OCI-LY7 (cell line): ENCODE data around the gene PATJ. TPM values are rescaled to one million over a fixed set of nuclear protein-coding genes. Genes with fewer than 3 reads are reported as not detected.

Source experiments
- BruUV-seq: library from RNA; stranded (reverse); fragments of 400-500 nt; replicated peaks from 2 replicates; lab custom pipeline; 2021; lab: Mats Ljungman, UMichigan
- CTCF ChIA-PET: fragments of 300-600 bp; sonication (Branson Sonifier 250); formaldehyde crosslinking; loops from one replicate; lab custom pipeline; 2022; ENCODE audit warnings: antibody characterized with exemption; ENCODE audit not compliant: unreplicated experiment; lab: Charles Lee
- POLR2A ChIA-PET: fragments of 300-600 bp; sonication (Branson Sonifier 250); formaldehyde crosslinking; loops from one replicate; lab custom pipeline; 2022; ENCODE audit warnings: antibody characterized with exemption; lab: Charles Lee
- DNase-seq: peaks from one replicate; pipeline ENCODE4 v3.0.0-alpha.2; 2015; ENCODE audit warnings: low spot score
- H2AFZ ChIP-seq: fragments of 200-600 bp; sonication (generic), shearing (Covaris generic); 2 replicates; pipeline ENCODE4 v1.6.1; 2014; ENCODE audit warnings: mild to moderate bottlenecking, antibody characterized with exemption, low read length, moderate library complexity
- H3K27ac ChIP-seq: fragments of 200-600 bp; sonication (generic); 2 replicates; pipeline ENCODE4 v1.5.1; 2014; ENCODE audit warnings: mixed run types, low read depth, mild to moderate bottlenecking, moderate library complexity, low read length, inconsistent platforms; ENCODE audit not compliant: poor library complexity, severe bottlenecking
- H3K36me3 ChIP-seq: fragments of 200-600 bp; sonication (generic); 2 replicates; pipeline ENCODE4 v1.6.1; 2014; ENCODE audit warnings: mild to moderate bottlenecking, antibody characterized with exemption, low read length, moderate library complexity, mixed read lengths; ENCODE audit not compliant: insufficient read depth
- H3K4me1 ChIP-seq: fragments of 200-600 bp; sonication (generic); 2 replicates; pipeline ENCODE4 v1.5.1; 2014; ENCODE audit warnings: mild to moderate bottlenecking, low read length; ENCODE audit not compliant: insufficient read depth, poor library complexity, severe bottlenecking
- H3K4me2 ChIP-seq: fragments of 200-600 bp; sonication (generic); 2 replicates; pipeline ENCODE4 v1.6.1; 2014; ENCODE audit warnings: mild to moderate bottlenecking, low read length
- H3K4me3 ChIP-seq: fragments of 200-600 bp; sonication (generic); 2 replicates; pipeline ENCODE4 v1.5.1; 2014; ENCODE audit warnings: mild to moderate bottlenecking, low read depth, low read length; ENCODE audit not compliant: poor library complexity, severe bottlenecking
- H3K79me2 ChIP-seq: fragments of 200-600 bp; sonication (generic); 2 replicates; pipeline ENCODE4 v1.6.1; 2016; ENCODE audit warnings: low read depth, mild to moderate bottlenecking, low read length, moderate library complexity, mixed read lengths; ENCODE audit not compliant: insufficient read depth
- H3K9me2 ChIP-seq: fragments of 200-600 bp; sonication (generic); 2 replicates; pipeline ENCODE4 v1.6.1; 2016; ENCODE audit warnings: mild to moderate bottlenecking, low read length, mixed read lengths; ENCODE audit not compliant: insufficient read depth
- H3K9me3 ChIP-seq: fragments of 200-600 bp; sonication (generic); 2 replicates; pipeline ENCODE4 v1.6.1; 2014; ENCODE audit warnings: mild to moderate bottlenecking, mixed run types, low read length, mixed read lengths
- H4K20me1 ChIP-seq: fragments of 200-600 bp; sonication (generic); 2 replicates; pipeline ENCODE4 v1.6.1; 2014; ENCODE audit warnings: mild to moderate bottlenecking, antibody characterized with exemption, low read length, moderate library complexity, mixed read lengths; ENCODE audit not compliant: insufficient read depth
- EZH2phosphoT487 ChIP-seq: fragments of 200-600 bp; sonication (generic); IDR thresholded peaks from 2 replicates; pipeline ENCODE4 v1.6.1; 2018; ENCODE audit warnings: low read depth, borderline replicate concordance, mild to moderate bottlenecking, mixed run types, antibody characterized with exemption, low read length, moderate library complexity, mixed read lengths
- intact Hi-C: fragments of 100-400 bp; cut with micrococcal nuclease; formaldehyde crosslinking; loops from one replicate; pipeline ENCODE4 v1.10.0; 2022; ENCODE audit not compliant: unreplicated experiment
- total RNA-seq, 2 experiments: library from RNA; depleted of rRNA in 1 of 2; stranded (reverse); fragments of >200 nt in 1 of 2; shearing (Covaris generic) in 1 of 2; gene quantifications; 2 replicates each; pipeline ENCODE4 v1.2.3, GENCODE V29; 2014 to 2022
- TF ChIP-seq, protein P1 (sequence below): fragments of 200-600 bp; sonication (generic); conservative IDR thresholded peaks from 2 replicates; pipeline ENCODE4 v1.5.1; 2014; ENCODE audit warnings: mild to moderate bottlenecking, antibody characterized with exemption, low read length, moderate library complexity, mixed read lengths

Gene PATJ
- total RNA-seq, 2 experiments from 2014 or later: 0.95 to 4.0 TPM

DNA sequence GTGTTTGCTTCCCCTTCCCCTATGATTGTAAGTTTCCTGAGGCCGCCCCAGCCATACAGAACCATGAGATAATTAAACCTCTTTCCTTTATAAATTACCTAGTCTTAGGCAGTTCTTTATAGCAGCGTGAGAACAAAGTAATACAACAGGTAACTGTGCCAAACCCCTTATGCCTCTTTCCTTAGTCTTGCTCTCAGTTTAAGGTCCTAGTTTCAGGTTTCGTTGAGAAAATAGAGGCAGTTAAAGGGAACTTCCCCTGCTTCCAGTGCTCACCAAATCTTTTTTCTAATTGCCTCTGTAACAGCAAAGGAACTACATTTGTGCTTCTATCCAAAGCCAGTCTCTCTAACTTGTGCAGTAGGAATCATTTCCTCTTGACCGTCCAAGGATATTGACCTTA lies 164.8 kb downstream of the PATJ start:
- H3K27ac ChIP-seq: no peak overlapping the region
- no peaks in the 10 kb centered on the region for H3K79me2 ChIP-seq
- intact Hi-C loops: no loop called here
- H4K20me1 ChIP-seq: no peaks in the 10 kb centered on the region
- BruUV-seq: no TSS peak
- H2AFZ ChIP-seq: no peak overlapping the region
- no peaks in the 10 kb centered on the region for H3K9me3 ChIP-seq
- H3K4me3 ChIP-seq: no peak overlapping the region
- no peak for TF ChIP-seq EZH2phosphoT487
- TF ChIP-seq, protein P1, sequence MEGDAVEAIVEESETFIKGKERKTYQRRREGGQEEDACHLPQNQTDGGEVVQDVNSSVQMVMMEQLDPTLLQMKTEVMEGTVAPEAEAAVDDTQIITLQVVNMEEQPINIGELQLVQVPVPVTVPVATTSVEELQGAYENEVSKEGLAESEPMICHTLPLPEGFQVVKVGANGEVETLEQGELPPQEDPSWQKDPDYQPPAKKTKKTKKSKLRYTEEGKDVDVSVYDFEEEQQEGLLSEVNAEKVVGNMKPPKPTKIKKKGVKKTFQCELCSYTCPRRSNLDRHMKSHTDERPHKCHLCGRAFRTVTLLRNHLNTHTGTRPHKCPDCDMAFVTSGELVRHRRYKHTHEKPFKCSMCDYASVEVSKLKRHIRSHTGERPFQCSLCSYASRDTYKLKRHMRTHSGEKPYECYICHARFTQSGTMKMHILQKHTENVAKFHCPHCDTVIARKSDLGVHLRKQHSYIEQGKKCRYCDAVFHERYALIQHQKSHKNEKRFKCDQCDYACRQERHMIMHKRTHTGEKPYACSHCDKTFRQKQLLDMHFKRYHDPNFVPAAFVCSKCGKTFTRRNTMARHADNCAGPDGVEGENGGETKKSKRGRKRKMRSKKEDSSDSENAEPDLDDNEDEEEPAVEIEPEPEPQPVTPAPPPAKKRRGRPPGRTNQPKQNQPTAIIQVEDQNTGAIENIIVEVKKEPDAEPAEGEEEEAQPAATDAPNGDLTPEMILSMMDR: no peak
- ChIA-PET POLR2A (no interaction called here), CTCF (no interaction called here)
- H3K9me2 ChIP-seq: no peaks in the 10 kb centered on the region
- H3K4me1 ChIP-seq: no peaks in the 10 kb centered on the region
- no peaks in the 10 kb centered on the region for H3K36me3 ChIP-seq
- no peak for DNase-seq
- no peak overlapping the region for H3K4me2 ChIP-seq

DNA sequence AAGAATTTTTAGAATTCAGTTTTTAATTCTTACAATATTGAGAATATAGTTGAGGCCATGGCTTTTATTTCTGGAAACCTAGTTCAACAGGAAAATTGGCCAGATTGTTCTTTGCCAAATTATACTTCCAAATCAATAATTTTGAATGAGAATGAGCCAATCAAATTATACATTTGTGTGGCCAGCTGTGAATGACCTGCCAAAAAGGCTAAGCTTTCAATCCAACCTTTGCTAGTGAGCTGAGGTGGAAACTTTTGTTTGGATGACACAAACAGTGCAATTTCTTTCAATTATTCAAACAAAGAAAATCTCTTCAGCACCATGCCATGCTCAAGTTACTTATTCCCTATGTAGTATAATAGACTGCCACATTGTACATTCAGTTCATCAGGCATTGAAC lies 167.8 kb downstream of the PATJ start:
- Histone ChIP-seq H3K27ac (no peak overlapping the region), H3K4me1 (no peaks in the 10 kb centered on the region), H4K20me1 (no peaks in the 10 kb centered on the region), H3K9me3 (no peaks in the 10 kb centered on the region), H2AFZ (no peak overlapping the region), H3K4me2 (no peak overlapping the region), H3K9me2 (no peaks in the 10 kb centered on the region), H3K36me3 (no peaks in the 10 kb centered on the region), H3K4me3 (no peak overlapping the region), H3K79me2 (no peaks in the 10 kb centered on the region)
- ChIA-PET POLR2A (interaction anchor here (0.9 kb wide), 1 partner anchor 479 kb away, joined by 3 read pairs; no protein-coding TSS in a partner anchor), CTCF (no interaction called here)
- BruUV-seq: no TSS peak
- intact Hi-C loops: no loop called here
- DNase-seq: no peak
- TF ChIP-seq EZH2phosphoT487: no peak
- TF ChIP-seq, protein P1: no peak

DNA sequence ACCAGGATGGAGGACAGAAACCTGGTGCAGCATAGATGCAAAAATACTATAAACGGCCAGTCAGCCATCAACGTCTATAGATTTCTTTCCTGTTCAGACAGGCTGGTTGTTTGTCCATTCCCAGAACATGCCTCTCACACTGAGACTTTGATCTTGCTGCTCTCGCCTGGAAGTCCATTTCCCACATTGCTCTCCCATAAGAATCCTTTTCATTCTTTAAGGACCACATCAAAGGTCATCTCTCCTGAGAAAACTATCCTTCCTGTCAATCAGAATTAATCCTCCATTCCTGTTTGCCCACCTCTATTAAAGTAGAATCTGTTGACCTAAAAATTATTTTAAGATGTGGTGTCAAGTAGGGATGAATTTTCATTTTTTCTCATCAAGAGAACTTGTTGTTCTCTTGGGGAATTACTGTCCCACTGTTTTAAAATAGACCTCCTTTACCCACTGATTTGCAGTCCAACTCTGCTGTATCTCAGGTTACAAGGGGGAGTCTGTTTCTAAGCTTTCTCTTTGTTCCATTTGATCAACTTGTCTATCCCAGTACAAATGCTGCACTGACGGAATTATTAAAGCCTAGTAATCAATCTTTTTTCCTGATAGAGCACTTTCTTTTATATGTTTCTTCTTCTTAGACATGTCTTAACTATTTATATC lies 172.7 kb downstream of the PATJ start:
- H3K4me1 ChIP-seq: no peaks in the 10 kb centered on the region
- no peak overlapping the region for H3K4me2 ChIP-seq
- no peaks in the 10 kb centered on the region for H3K36me3 ChIP-seq
- H3K9me3 ChIP-seq: no peaks in the 10 kb centered on the region
- intact Hi-C loops: no loop called here
- no peak for DNase-seq
- POLR2A ChIA-PET: no interaction called here
- no peak overlapping the region for H3K27ac ChIP-seq
- no peaks in the 10 kb centered on the region for H3K79me2 ChIP-seq
- no peak overlapping the region for H2AFZ ChIP-seq
- CTCF ChIA-PET: no interaction called here
- TF ChIP-seq, protein P1: no peak
- no peak for TF ChIP-seq EZH2phosphoT487
- no TSS peak for BruUV-seq
- no peaks in the 10 kb centered on the region for H3K9me2 ChIP-seq
- no peaks in the 10 kb centered on the region for H4K20me1 ChIP-seq
- no peak overlapping the region for H3K4me3 ChIP-seq
